ENCODE measurements around the gene POU2F3. TPM values are rescaled to one million over a fixed set of nuclear protein-coding genes. Genes with fewer than 3 reads are reported as not detected.
"Not testable (repeated sequence)": the region's sequence is repeated elsewhere in the genome, so short reads cannot be mapped to it uniquely, and the experiment has no call there.

POU2F3 gene
- total RNA-seq, 6 experiments from 2014 or later, result not detected

DNA sequence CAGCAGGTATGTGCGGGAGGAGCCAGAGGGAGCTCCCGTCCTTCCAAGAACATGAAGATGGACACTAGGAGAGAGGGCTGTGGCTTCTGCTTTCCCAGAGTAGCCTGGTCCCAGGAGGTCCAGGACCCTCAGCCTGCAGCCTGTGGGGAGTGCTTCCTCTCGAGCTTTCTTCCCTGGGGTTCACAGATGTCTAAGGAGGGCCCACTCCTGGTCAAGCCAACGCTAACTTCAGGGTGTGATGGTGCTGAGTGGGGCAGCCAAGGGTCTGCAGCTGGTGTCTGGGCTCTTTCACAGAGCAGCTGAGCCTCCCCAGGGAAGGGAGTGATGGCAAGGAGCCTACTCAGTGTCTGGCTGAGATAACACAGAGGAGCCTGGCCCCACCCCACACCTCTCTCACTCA, 3.3 kb downstream of the POU2F3 start:
- no peak for DNase-seq
- Mint-ChIP-seq H3K9me3 (no peaks in the 10 kb centered on the region), H3K36me3 (ENCODE audit: low read depth) (no peaks in the 10 kb centered on the region), H3K27ac (no peak overlapping the region), H3K4me1 (ENCODE audit: low read depth) (peaks cover 7% of the 10 kb centered on the region), H3K4me3 (no peak overlapping the region), H3K27me3 (ENCODE audit: insufficient read depth) (peaks cover 73% of the 10 kb centered on the region)
- TF ChIP-seq, protein P1, sequence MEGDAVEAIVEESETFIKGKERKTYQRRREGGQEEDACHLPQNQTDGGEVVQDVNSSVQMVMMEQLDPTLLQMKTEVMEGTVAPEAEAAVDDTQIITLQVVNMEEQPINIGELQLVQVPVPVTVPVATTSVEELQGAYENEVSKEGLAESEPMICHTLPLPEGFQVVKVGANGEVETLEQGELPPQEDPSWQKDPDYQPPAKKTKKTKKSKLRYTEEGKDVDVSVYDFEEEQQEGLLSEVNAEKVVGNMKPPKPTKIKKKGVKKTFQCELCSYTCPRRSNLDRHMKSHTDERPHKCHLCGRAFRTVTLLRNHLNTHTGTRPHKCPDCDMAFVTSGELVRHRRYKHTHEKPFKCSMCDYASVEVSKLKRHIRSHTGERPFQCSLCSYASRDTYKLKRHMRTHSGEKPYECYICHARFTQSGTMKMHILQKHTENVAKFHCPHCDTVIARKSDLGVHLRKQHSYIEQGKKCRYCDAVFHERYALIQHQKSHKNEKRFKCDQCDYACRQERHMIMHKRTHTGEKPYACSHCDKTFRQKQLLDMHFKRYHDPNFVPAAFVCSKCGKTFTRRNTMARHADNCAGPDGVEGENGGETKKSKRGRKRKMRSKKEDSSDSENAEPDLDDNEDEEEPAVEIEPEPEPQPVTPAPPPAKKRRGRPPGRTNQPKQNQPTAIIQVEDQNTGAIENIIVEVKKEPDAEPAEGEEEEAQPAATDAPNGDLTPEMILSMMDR (IDR thresholded peaks at IDR 0.05), result no peak

DNA sequence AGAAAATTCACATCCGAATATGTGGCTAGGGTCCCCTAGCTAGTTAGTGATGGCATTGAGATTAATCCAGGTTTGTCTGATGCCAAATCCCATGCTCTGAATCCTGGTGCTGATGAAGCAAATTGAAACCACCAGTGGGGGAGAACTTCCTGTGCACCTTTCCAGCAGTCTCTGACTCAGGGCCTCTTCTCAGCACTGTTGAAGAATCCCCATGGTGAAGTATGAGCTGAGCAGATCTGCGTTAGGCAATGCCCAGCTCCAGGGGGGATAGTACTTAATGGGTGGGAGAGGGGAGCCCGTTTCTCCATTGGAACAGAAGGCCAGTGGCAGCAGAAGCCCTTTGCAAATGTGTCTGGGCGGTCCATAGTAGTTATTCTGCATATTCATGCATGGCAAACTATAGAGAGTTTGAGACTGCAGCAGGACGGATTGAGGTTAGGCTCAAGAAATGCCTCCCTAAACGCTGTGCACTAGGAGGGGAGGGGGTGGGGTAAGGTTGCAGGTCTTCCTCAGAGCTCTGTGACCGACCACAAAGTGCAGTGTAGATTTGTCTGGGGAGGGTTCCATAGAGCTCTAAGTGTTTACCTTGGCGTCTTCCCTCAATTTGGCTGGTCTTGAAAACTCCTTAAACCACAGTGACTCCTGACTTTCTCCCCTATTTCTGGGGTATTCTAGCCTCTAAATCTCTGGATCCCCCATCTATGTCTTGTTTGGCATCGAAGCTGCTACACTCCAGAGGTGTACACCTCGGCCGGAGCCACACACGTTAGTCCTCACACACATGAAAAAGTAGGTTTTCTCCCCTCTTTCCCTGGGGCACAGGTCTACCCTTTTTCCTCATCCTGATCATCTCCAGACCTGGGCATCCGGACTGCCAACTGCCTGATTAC, 4.8 kb downstream of the POU2F3 start:
- Mint-ChIP-seq H3K4me3 (no peak overlapping the region), H3K27me3 (ENCODE audit: insufficient read depth) (peaks cover 62% of the 10 kb centered on the region), H3K27ac (no peak overlapping the region), H3K36me3 (ENCODE audit: low read depth) (no peaks in the 10 kb centered on the region), H3K9me3 (no peaks in the 10 kb centered on the region), H3K4me1 (ENCODE audit: low read depth) (peaks cover 20% of the 10 kb centered on the region)
- DNase-seq, result no peak
- TF ChIP-seq, protein P1 (IDR thresholded peaks at IDR 0.05), result no peak

DNA sequence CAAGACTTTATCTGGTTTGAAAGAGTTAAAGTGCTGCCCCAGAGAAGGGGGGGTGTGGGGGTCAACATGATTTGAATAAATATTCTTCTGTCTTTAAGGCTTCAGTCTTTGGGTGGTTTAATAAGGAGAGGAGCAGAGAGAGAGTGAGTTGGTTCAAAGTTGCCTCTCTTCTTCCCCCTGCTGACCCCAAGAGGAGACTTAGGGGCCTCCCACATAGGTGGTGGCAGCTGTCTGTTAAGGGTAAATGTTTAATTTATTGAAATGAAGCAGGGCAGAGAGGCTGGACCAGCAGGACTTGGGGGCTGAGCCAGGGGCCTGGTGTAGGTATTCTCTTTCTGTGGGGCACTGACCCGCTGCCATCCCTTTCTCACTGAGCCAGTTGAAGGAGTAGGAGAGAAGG, 5.5 kb downstream of the POU2F3 start:
- H3K36me3 Mint-ChIP-seq (ENCODE audit: low read depth), result no peaks in the 10 kb centered on the region
- H3K4me3 Mint-ChIP-seq, result no peak overlapping the region
- DNase-seq, result no peak
- peaks cover 20% of the 10 kb centered on the region for H3K4me1 Mint-ChIP-seq (ENCODE audit: low read depth)
- no peaks in the 10 kb centered on the region for H3K9me3 Mint-ChIP-seq
- no peak overlapping the region for H3K27ac Mint-ChIP-seq
- TF ChIP-seq, protein P1 (IDR thresholded peaks at IDR 0.05), result no peak
- H3K27me3 Mint-ChIP-seq (ENCODE audit: insufficient read depth), result peaks cover 65% of the 10 kb centered on the region

DNA sequence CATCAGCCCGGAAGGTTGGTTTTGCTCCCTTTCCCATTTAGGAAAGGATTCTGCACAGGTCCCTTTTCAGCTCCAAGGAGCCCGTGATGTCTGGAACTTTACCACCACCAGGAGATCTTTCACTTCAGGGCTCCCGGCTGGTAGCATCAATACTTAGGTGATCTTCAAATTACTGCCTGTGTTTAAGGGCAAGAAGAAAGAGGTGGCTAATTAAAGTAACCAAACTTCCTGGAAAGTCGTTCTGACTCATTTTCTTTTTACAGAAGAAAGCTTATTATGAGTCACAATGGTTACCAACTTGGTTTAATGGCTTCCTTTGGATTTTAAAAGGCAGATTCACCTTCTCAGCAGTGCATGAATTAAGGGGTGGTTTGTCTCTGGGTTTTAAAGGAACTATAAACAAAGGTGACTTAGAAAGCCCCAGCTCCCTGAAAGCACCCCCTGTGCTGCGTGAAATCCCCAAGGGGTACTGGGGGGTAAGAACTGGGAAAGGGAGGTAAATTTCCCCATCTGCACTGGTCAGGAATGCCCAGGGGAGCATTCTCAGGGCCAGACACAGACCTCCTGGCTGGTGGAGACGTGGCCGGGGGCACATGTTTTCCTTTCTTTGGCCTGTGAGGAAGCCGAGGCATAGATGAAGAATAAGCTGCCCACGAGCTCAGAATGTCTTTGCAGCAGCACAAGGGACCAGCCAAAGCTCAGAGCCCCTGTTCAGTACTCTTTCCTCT, 8.8 kb downstream of the POU2F3 start:
- TF ChIP-seq, protein P1 (IDR thresholded peaks at IDR 0.05), result no peak
- H3K4me1 Mint-ChIP-seq (ENCODE audit: low read depth), result peaks cover 20% of the 10 kb centered on the region
- no peaks in the 10 kb centered on the region for H3K9me3 Mint-ChIP-seq
- H3K27me3 Mint-ChIP-seq (ENCODE audit: insufficient read depth), result peaks cover 59% of the 10 kb centered on the region
- H3K27ac Mint-ChIP-seq, result no peak overlapping the region
- DNase-seq, result peak; percentile 66
- no peak overlapping the region for H3K4me3 Mint-ChIP-seq
- H3K36me3 Mint-ChIP-seq (ENCODE audit: low read depth), result no peaks in the 10 kb centered on the region

DNA sequence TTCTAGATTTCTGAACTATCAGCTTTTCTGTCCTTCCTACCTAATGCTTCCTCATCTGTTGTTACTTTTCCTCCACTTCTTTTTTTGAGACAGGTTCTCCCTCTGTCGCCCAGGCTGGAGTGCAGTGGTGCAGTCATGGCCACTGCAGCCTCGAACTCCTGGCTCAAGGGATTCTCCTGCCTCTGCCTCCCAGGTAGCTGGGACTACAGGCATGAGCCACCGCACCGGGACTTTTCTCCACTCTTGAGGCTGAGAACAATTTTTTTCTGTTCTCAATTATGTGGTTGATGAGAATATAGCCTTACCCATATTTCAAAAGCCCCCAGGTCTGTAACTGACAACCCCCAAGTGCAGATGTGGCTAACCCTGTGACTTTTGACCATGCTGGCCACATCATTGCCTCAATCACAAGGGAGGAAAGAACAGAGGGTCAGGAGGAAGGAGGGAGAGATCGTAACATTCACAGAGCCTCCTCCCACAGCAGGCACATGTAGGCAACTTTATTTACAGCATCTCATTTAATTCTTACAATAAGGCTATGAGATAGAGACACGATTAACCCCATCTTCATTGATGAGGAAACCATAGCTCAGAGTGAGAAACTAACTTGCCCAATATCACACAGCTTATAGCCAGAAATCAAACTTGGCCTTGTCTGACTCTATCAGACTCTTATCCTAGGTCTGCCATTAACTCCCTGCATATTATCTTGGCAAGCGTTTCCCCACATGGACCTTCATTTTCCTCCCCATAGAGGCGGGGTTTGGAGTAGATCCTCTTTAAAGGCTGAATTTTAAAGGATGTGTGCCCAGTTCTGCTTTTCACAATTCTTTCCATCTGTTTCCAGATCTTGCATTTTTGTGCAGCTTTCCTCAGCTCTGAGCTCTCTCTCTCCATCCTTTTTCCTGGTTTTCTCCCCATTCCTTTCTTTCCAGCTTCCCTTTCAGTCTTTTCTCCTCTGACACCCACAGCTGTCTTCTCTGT, 9.6 kb downstream of the POU2F3 start:
- no peak for DNase-seq
- peak overlapping the region; percentile 8; the same call in 1 of the 2 replicates for H3K4me3 Mint-ChIP-seq
- H3K9me3 Mint-ChIP-seq, result no peaks in the 10 kb centered on the region
- TF ChIP-seq, protein P1 (IDR thresholded peaks at IDR 0.05), result no peak
- no peaks in the 10 kb centered on the region for H3K36me3 Mint-ChIP-seq (ENCODE audit: low read depth)
- H3K27me3 Mint-ChIP-seq (ENCODE audit: insufficient read depth), result peaks cover 60% of the 10 kb centered on the region
- peaks cover 20% of the 10 kb centered on the region for H3K4me1 Mint-ChIP-seq (ENCODE audit: low read depth)
- no peak overlapping the region for H3K27ac Mint-ChIP-seq

DNA sequence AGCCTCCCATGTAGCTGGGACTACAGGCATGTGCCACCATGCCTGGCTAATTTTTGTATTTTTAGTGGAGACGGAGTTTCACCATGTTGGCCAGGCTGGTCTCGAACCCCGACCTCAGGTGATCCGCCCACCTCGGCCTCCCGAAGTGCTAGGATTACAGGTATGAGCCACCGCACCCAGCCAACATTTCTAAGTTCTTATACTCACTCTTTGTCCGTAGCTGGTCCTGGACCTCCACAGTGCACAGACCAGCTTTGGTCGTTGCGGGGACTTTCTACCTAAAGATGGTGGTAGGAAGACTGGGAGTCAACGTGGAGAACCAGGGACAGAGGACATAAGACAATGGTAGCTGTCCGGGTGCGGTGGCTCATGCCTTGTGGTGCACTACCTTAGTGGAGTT, 13.4 kb downstream of the POU2F3 start:
- Mint-ChIP-seq H3K4me1 (ENCODE audit: low read depth) (peaks cover 11% of the 10 kb centered on the region), H3K27me3 (ENCODE audit: insufficient read depth) (peaks cover 72% of the 10 kb centered on the region)
- H3K27ac Mint-ChIP-seq, result not testable (repeated sequence)

More for the DNA sequence above, 13.4 kb downstream of the POU2F3 start:
- not testable (repeated sequence) for H3K36me3 Mint-ChIP-seq (ENCODE audit: low read depth); DNase-seq; H3K4me3 Mint-ChIP-seq; H3K9me3 Mint-ChIP-seq
